Amniotic epithelial cell (primary cell): ENCODE results near the gene PACS1.
"Not testable (repeated sequence)": the region's sequence is repeated elsewhere in the genome, so short reads cannot be mapped to it uniquely, and the experiment has no call there.

Experiments
- DNase-seq: peaks from one replicate; pipeline ENCODE4 v3.0.0-alpha.2; 2010; ENCODE audit warnings: low read depth

Gene PACS1

DNA sequence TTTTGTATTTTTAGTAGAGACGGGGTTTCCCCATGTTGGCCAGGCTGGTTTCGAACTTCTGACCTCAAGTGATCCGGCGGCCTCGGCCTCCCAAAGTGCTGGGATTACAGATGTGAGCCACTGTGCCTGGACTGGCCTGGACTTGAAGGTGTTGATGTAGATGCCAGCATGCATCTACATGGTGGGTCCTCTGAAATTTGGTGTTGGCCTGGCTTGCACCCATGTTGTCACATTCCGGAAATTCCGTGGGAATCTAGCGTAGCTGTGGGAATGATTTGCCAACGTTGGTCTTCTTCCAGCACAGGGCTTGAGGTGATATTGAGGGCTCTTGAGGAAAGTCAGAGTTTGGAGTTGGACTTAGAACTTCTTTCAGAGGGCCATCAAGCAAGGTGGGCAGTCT, 6.5 kb downstream of the PACS1 start:
- no peak for DNase-seq

DNA sequence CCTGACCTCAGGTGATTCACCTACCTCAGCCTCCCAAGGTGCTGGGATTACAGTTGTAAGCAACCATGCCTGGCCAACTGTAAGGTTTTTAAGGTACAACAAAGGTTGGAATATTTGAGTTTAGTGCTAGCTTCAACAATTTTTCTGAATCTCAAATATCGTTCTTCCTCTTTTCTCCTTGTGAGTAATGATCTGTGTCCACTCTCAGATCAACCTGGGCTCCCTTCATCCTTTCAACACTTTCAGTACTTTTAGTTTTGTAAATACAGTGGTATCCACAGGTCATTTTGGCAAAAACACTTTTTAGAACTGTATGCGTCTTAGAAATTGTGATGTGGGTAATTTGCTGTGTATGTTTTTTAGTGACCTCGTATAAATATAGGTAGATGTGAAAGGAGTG, 7.9 kb downstream of the PACS1 start:
- DNase-seq: no peak

GRCh38 chr11:66078949-66079348, 8.9 kb downstream of the PACS1 start:
- not testable (repeated sequence) for DNase-seq

DNA sequence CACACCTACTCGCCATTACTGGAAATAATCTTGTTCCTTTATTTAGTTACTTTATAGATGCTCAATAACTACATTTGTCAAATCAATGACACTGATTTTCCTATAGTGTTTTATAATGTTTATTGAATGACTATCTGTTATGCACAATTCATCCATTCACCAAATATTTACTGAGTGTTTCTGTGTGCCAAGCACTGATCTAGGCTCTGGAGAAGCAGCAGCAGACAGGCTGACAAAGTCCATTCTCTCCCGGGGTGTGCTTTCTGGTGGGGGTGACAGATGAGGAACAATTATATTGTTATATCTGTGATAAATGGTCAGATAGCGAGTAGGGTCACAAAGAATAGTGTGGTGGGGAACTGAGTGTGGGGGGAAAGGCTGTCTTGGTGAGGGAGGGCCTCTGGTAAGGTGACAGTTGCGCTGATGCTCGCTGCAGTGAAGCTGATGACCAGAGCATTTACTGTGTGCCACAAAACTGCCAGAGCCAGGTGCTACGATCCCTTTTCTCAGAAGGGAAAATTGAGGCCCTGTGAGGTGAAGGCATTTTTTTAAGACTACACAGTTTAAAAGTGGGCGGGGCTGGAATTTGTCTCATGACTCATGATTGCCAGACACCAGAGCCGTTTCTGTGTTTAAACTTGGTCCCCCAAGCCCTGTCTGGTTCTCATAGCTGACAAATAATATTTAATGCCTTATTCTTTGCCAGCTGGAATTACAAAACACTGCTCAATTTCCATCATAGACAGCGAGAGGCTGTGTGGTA, 10.2 kb downstream of the PACS1 start:
- DNase-seq: peak; percentile 86

DNA sequence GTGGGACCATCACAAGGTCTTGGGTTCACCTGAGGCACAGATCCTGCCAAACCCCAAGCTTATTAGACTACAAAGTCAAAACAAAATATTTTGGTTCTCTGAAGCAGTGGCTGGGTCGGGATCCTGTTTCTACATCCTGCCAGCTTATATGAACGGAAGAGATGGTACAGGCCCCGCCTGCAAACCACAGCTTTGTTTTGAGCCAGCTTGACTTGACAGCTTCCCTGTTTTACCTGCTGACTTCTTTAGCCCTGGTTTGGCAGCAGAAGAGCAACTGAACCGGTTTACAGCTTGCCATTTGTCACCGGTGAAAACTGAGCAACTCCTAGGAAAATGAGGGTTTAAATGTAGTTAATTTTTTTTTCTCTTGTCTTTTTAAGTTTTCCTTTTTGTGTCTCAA, 11.4 kb downstream of the PACS1 start:
- DNase-seq: peak; percentile 72

GRCh38 chr11:66082946-66083698, 13.1 kb downstream of the PACS1 start:
- no peak for DNase-seq

DNA sequence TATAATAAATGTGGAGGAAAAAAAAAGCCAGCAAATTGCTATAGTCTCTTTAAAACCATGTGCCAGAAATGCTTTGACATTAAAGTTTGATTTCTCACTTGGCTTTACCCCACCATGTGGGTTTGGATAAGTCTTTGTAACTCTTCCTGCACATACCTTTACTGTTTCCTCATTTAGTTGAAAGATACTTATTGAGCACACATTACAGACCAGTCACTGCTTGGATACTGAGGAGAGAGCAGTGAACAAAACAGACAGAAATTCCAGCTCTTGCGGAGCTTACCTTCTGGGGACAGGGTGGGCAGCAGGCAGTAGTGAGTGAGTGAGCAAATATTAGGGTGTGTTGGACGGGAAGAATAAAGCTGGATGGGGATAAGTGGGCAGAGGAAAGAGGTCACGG, 13.7 kb downstream of the PACS1 start:
- DNase-seq: no peak

- peak; percentile 59 for DNase-seq
These were observed 14.9 kb downstream of the PACS1 start for GRCh38 chr11:66084821-66085475.

- DNase-seq: no peak
These were observed 17.3 kb downstream of the PACS1 start for GRCh38 chr11:66087148-66087908.

DNA sequence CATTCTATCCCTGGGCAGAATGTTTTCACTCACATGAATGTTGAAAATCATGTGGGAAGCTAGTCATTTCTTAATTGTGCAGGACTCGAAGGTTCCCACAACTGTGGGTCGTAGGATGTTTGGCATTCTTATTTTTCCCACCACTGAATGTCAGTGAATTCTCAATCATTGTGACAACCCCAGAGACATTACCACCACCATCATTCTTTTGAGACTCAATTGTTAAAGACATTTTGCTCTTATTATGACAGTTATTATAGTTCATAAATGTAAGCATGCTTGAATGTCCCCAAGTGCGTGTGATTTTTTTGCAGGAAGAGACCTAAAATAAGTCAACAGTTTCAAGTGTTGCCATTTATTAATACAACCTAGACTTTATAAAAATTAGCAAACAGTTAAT, 19.0 kb downstream of the PACS1 start:
- DNase-seq: peak; percentile 54

GRCh38 chr11:66090288-66090687, 20.2 kb downstream of the PACS1 start:
- DNase-seq: no peak

GRCh38 chr11:66092125-66092524, 22.1 kb downstream of the PACS1 start:
- not testable (repeated sequence) for DNase-seq

DNA sequence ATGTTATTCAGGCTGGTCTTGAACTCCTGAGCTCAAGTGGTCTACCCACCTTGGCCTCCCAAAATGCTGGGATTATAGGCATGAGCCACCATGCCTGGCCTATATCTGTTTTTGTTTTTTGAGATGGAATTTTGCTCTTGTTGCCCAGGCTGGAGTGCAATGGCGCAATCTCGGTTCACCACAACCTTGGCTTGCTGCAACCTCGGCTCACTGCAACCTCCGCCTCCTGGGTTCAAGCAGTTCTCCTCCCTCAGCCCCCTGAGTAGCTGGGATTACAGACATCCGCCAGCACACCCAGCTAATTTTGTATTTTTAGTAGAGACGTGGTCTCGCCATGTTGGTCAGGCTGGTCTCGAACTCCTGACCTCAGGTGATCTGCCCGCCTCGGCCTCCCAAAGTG, 29.7 kb downstream of the PACS1 start:
- peak; percentile 47 for DNase-seq

DNA sequence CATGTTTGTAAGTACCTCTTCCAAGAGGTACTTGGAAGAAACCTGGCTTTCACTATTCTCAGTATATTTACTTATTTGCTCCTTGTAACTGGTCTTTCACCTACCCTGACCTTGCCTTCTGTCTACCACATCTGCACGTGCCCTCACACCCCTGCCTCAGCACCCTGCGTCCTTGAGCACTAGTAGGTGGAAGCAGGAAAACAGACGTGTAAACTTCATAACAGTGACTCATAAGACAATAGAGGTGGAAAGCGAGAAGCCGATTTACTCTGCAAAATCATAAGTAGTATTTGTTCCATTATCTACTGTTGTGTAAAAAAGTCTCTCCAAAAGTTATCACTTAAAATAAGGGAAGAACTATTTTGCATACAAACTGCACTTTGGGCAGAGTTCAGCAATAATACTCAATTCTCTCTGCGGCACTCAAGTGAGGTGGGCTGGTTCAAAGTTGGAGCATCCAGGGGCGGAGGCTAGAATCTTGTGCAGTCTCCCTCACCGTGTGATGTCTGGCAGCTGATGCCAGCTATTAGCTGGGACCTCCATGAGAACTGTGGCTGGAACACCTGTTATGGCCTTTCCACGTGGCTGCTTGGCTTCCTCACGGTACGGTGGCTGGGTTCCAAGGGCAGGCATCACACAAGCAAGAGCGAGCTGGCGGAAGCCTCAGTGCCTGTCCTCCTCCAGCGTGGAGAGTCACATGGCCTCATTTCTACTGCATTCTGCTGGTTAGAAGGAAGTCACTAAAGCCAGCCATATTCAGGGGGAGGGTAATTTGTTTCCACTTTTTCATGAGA, 30.4 kb downstream of the PACS1 start:
- peak; percentile 42 for DNase-seq

- no peak for DNase-seq
These were observed 31.0 kb downstream of the PACS1 start for GRCh38 chr11:66101066-66101464.

- DNase-seq: no peak
These were observed 34.1 kb downstream of the PACS1 start for GRCh38 chr11:66104057-66104638.

DNA sequence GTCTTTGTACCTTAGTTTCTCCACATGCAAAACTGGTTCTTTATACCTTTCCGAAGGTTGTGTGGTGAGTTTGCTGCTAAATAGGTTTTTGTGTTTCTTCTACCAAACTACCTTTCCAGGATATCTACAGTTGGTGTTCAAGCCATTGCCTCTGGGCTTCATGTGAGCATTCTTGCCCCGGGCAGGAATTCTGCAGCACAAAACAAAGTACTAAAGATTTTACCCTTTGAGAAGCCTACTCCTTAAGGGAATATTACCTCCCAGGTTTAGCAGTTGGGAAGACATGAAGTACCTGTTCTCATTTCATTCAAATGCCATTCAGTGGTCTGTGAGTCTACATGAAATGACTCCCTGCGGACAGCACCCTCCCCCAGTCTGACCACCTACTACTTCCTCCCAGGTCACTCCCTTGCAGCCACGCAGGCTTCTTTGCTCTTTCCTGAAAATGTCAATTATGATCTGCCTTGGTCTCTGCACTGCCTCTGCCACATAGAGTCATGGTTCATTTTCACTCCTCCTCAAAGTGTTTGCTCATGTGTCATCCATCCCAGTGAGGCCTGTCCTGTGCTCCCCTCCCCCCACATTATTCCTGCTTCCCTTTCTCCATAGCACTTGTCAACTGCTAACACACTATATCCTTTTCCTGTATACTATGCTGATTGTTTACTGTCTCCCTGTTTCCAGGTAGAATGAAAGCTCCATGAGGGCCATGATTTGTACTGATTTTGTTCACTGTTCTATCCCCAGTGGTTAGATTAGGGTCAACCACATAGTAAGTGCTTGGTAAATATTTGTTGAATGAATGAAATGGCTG, 36.9 kb downstream of the PACS1 start:
- DNase-seq: peak; percentile 52

DNA sequence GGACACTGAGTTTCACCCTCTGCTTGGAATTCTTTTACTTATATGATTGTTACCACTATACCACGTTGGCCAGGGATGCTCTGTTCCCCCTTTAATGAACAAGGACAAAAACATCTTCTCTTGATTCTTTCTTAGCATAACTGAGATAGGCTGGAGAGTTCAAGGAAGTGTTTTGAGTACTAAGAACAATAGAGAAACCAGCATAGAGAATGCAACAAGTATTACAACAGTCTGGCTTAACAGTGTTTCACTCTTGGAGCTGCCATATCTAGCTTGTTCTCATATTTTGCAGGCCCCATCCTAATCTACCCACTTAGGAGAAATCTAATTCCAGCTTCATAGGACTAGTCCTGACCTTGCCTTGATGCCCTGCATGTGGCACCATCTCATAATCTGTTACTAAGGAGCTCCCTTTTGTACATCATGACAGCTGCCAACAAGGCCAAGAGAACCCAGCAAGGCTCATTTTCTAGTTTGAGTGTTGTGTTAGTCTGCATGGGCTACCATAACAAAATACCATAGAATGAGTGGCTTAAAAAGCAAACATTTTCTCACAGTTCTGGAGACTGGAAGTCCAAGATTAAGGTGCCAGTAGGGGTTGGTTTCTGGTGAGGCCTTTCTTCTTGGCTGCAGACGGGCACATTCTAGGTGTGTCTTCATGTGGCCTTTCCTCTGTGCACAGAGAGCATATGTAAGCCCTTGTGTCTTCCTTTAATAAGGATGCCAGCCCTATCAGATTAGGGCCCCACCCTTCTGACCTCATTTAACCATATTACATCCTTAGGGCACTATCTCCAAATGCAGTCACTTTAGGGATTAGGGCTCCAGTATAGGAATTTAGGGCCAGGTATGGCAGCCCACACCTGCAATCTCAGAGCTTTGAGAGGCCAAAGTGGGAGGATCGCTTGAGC, 37.8 kb downstream of the PACS1 start:
- DNase-seq: peak; percentile 52

- DNase-seq: no peak
These were observed 39.2 kb downstream of the PACS1 start for GRCh38 chr11:66109294-66109693.
